ENCODE data around the gene IGSF21.

The IGSF21 gene

DNA sequence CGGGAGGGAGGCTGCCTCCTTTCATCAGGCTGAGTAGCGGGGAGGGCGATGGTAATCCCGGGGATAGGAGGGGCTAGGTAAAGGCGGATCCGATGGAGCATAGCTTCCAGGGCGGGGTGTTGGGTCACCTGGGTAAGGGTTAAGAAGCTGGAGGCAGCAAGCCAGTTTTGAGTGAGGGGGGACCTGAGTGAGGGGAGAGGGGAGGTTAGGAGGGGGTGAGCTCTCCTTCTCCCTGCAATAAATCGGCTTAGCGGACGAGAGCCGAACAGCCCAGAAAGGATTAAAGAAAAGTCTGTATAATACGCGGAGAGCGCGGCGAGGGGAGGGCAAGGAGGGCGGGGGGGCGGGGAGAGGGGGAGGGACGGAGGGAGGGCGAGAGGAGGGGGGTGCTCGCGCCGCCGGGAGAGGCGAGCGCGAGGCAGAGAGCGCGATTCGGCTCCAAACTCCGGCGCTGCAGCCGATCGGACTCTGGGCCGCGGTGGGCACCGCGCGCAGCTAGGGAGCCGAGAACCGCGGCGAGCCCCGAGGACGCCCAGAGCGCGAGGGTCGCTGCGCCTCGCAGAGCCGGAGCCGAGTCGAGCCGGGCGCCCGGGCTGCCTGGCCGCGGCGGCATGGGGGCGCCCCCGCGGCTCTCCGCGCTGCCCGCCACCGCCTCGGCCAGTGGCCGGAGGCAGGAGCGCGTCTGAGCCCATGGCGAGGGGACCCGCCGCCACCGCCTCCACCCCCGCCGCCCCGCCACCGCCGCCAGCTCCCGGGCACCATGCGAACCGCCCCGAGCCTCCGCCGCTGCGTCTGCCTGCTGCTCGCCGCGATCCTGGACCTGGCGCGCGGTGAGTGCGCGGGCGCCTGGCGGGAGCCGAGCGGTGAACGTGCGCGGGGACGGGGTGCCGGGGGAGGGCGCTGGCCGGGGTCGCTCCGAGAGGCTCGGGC lies at the start of gene IGSF21:
IGSF21 (plus strand) TSS at position 430 of the 930 bp plus-strand sequence; CDS start at position 761, 331 bp downstream.
- DNase-seq: peak; percentile 70

- DNase-seq: no peak
Measured at GRCh38 chr1:18058206-18058921, 49.2 kb upstream of the IGSF21 start.

- DNase-seq: no peak
Measured at GRCh38 chr1:18058981-18059605, 48.5 kb upstream of the IGSF21 start.

DNA sequence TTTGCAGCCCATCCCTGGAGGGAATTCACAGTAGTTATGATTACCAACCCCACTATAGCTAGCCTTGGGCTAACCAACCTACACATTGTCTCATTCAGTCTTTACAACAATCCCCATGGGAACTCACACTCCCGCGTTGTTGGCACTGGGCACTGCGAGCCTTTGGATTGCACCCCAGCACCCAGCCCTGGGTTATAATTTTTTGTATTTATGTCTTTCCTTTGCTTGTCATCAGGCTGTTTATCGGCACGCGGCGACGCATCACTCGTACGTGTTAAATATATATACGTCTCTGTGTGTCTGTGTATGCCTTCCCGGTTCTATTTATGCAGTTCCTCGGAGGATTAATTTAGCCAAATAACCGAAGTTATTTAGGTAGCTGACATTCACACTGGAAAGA lies 47.2 kb upstream of the IGSF21 start:
- no peak for DNase-seq

GRCh38 chr1:18062185-18062584 lies 45.4 kb upstream of the IGSF21 start:
- peak; percentile 65 for DNase-seq

GRCh38 chr1:18064534-18064933 lies 43.1 kb upstream of the IGSF21 start:
- DNase-seq: no peak

DNA sequence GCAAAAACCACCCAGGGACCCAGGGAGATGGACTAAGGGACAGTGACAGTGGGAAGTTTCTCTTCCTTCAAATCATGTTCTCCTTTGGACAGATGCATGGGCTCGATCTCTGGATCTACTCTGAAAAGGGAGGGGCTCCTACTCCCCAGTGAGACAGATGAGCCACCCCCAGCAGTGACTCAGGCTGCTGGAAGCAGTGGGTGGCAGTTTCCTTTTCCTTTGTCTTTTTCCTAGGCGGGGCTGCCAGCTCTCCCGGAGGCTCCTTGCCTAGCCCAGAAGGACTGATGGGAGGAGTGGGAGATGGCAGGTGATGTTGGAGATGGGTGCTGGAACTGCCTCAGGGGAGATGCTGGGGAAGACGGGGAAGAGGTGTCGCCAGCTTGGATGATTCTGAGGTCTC lies 41.0 kb upstream of the IGSF21 start:
- no peak for DNase-seq

DNA sequence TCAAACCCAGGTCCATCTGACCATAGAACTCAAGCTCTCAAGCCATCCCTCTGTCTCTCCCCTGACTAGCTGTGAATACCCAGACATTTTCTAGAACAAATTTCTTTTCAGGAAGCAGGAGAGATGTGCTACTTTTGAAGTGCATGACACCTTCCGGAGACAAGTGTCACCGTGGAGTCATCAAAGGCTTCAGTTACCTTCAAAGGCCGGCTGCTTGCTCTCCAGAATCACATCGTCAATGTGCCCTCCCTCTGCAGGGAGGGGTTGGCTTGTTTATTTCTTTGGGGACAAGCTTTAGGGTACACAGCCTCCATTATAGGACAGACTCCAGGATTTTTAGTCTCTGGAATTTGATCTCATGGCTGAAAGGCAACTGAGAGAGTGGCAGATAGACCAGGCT lies 37.7 kb upstream of the IGSF21 start:
- no peak for DNase-seq

DNA sequence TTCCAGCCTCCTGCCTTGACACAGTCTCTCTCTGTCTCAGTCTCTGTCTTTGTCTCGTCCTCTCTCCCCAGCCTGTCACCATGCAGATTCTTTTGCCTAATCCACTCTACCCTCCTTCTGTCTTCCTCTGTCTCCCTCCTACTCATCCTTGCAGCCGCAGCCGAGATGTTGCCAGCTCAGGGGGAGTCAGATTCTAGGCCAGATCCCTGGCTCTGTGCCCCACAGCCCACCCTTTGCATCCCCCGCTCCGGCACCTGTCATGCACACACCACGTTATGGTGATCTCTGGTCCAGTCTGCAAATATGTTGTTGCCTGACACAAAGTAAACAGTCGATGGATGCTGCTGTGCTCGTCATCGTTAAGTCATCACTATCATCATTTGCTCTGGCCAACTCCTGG lies 35.5 kb upstream of the IGSF21 start:
- no peak for DNase-seq

GRCh38 chr1:18073066-18073642 lies 34.4 kb upstream of the IGSF21 start:
- DNase-seq: no peak

DNA sequence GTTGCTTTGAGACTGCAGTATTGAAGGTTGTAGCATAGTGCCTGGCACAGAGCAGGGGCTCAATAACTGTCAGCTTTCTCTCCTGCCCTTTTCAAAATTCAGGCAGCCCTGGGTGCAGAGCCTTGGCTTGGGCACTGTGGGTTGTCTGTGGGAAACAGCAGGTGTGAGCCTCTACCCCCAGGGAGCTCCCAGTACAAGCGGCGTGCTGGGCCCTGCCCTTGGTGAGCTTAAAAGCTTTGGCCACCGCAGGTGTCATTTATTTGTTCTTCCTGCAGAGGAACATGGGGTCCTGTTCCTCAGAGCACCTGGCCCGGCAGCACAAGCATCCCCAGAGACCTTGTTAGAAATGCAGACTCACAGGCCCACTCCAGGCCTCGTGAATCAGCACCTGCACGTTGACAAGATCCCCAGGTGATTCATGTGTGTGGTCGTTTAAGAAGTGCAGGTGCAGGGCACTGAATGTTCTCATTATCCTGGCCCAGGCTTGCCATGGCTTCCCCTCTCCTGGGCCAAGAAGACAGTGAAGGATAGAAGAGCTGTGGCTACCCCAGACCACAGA lies 29.9 kb upstream of the IGSF21 start:
- DNase-seq: no peak

- DNase-seq: no peak
Measured at GRCh38 chr1:18079941-18080735, 27.5 kb upstream of the IGSF21 start.

DNA sequence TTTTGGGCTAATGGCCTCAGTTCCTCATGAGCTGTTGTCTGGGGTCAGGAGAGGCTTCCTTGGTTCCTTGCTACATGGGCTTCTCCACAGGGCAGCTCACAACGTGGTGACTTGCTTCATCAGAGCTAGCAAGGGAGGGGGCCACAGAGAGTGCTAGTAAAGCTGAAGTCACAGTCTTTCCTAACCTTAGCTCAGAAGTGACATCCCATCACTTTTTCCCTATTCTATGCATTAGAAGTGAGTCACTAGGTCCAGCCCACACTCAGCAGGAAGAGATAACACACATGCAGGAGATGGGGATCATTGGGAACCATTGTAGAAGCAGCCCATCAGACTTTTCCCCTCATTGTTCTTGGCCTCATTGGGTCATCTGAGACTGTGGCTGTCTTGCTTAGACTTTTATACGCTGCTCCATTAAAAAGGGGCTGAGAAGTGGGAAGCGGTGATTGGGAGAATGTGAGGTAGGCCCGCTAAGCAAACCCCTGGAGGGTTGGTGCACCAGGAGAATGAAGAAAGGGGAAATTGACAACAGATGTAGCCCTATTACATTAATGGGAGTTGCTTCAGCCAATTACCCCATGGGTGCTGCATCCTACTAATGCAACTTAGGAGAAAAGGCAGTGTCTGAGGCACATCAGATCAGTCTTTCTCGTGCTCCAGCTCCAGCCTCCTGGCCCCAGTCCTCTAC lies 22.1 kb upstream of the IGSF21 start:
- DNase-seq: no peak

GRCh38 chr1:18088077-18088594 lies 19.5 kb upstream of the IGSF21 start:
- no peak for DNase-seq

DNA sequence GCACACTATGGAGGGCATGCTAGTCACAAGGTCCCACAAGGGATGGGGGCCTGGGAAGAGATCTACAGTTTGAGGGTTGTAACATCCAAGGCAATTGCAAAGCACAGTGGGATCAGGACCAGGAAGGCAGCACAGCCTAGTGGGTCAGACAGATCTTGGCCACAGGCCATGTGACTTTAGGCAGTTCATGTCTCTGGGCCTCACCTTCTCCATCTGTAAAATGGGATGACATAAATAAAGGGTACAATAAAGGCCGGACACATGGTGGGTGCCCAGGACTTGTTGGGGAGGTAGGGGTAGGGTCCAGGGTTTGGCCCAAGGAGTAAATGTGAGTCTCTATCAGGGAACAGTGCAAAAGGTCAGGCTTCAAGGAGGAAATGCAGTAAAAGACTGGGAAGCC lies 18.1 kb upstream of the IGSF21 start:
- no peak for DNase-seq

GRCh38 chr1:18090636-18091035 lies 17.0 kb upstream of the IGSF21 start:
- peak; percentile 40 for DNase-seq

DNA sequence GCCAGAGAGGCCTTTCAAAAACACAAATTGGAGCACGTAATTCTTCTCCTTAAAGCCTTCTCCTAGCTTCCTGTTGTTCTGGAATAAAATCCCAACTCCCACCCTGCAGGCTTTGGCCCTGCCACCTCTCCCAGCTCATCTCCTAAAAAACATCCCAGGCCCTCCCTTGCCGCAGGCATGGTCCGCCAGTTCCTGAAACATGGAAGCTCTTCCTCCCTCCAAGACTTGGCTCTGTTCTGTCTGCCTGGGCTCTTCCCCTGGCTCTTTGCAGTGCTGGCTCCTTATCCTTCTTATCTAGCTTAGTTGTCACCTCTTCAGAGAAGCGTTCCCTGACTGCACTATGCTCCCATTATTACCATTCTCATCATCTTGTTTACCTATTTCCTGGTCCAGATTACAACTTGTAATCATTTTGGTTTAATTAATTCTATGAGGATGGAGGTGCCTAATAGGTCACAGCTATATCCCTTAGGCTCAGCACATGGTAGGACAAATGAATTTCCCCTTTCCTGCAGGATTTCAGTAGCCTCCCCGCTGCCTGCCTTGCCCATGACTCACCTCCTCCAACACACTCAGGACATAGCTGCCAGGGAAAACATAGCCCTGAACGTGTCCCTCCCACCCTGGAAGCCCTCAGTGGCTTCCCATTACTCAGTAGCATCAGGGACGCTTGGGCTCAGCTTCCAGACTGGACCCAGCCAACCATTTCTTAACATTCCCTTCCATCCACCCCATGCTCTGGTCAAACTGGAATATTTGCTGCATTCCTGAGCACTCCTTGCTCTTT lies 15.7 kb upstream of the IGSF21 start:
- no peak for DNase-seq

DNA sequence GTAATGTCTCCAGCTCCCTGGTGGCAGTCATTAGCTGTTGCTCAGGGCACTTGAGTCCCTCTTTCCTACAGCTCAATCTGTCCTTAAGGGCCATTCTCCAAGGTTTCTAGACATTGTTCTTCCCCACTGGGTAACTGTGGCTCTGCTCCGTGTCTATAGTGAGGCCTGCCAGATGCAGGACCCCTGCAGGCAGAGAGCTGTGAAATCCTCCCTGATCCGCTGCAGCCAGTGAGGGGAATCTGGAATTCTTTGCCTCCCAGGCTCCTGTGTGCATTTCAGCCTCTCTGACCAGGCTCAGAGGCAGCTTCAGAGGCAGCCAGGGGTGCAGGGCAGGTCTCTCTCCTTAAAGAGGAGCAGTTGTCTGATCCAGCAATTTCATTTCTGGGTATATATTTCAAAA lies 14.4 kb upstream of the IGSF21 start:
- no peak for DNase-seq

- DNase-seq: no peak
Measured at GRCh38 chr1:18093646-18094045, 14.0 kb upstream of the IGSF21 start.

DNA sequence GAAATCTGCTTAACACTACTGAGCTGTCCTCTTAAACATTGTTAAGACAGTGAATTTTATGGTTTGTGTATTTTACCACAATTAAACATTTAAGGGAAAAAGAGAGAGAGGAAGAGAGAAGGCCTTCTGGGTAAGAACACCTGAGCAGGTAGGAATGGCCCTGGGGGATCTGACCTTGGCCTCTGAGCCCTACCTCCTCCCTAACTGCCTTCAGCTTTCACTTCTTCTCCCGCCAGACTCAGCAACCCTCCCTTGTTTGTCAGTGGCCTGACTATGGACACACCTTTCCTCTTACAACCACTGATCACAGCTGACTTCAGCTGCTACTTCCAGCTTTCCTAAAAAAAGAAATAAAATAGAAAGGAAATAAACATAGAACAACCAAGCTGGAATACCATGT lies 13.5 kb upstream of the IGSF21 start:
- no peak for DNase-seq

Measured in eye (tissue), 1 donor.